Large intestine (tissue), 3 donors: ENCODE data around the gene NDC80. TPM values are rescaled to one million over a fixed set of nuclear protein-coding genes. Genes with fewer than 3 reads are reported as not detected.

Experiments
- DNase-seq, 2 donors: peaks; one replicate each; pipeline versions ENCODE4 v3.0.0 to v3.0.0-alpha.2; 2013
- H3K27ac ChIP-seq: one replicate; pipeline ENCODE4 v1.5.1; 2013; ENCODE audit warnings: low read length
- H3K27me3 ChIP-seq: 2 replicates; pipeline ENCODE4 v1.6.1; 2013; ENCODE audit warnings: low read length; ENCODE audit not compliant: control insufficient read depth, insufficient read depth
- H3K36me3 ChIP-seq: 2 replicates; pipeline ENCODE4 v1.6.1; 2013; ENCODE audit warnings: low read length; ENCODE audit not compliant: control insufficient read depth, insufficient read depth
- H3K4me1 ChIP-seq: one replicate; pipeline ENCODE4 v1.6.1; 2013; ENCODE audit warnings: low read length; ENCODE audit not compliant: control insufficient read depth, insufficient read depth
- H3K4me3 ChIP-seq: one replicate; pipeline ENCODE4 v1.5.1; 2013; ENCODE audit warnings: low read length
- H3K9me3 ChIP-seq: one replicate; pipeline ENCODE4 v1.6.1; 2013; ENCODE audit warnings: mild to moderate bottlenecking, low read depth, low read length, moderate library complexity; ENCODE audit not compliant: control insufficient read depth
- WGBS: methylation state at CpG from one replicate; pipeline ENCODE4 v1.1.5; 2013; ENCODE audit warnings: low lambda C conversion rate; ENCODE audit not compliant: insufficient coverage; 5-methylcytosine and 5-hydroxymethylcytosine counted together
- polyA plus RNA-seq: library from polyadenylated mRNA; unstranded; fragments of 120-200 nt; gene quantifications from one replicate; pipeline ENCODE4 v1.2.1, GENCODE V29; 2013

NDC80 gene
- polyA plus RNA-seq, 1 donor: 11.8 TPM

DNA sequence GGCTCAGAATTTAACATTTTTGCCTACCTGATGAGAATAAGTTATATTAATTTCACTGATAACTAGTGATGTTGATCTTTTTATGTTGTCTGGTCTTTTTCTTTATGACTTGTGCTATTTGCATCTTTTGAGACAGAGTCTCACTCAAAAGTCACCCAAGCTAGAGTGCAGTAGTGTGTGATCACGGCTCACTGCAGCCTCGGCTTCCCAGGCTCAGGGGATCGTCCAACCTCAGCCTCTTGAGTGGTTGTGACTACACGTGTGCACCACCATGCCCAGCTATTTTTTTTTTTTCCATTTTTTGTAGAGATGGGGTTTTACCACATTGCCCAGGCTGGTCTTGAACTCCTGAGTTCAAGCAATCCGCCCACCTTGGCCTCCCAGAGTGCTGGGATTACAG is 91.6 kb downstream of the NDC80 start:
- Histone ChIP-seq H3K36me3 (peaks cover 11% of the 10 kb centered on the region), H3K4me1 (peaks cover 12% of the 10 kb centered on the region), H3K9me3 (no peaks in the 10 kb centered on the region), H3K27me3 (no peaks in the 10 kb centered on the region), H3K4me3 (no peak overlapping the region), H3K27ac (no peak overlapping the region)
- no CpG with 5 or more reads among the region's 5 CpGs for WGBS
- no peak for DNase-seq

Other genes with a start within 250 kb of the NDC80 start
- 13.3 TPM for gene METTL4, start 52 bp upstream of the NDC80 start, polyA plus RNA-seq
- 42.7 TPM for gene SMCHD1, start 84.2 kb downstream of the NDC80 start, polyA plus RNA-seq